Measurements from ENCODE around the gene APOE. TPM values are rescaled to one million over a fixed set of nuclear protein-coding genes. Genes with fewer than 3 reads are reported as not detected.

The APOE gene
- polyA plus RNA-seq, 1 donor = 98.9 TPM

- peak; percentile 97 for DNase-seq
These were observed 49.3 kb downstream of the APOE start, which contains the start of gene CLPTM1 for GRCh38 chr19:44954649-44955504. TSS of gene CLPTM1 (plus strand) at chr19:44955380. CDS start at chr19:44955396, 16 bp downstream.

GRCh38 chr19:44955505-44956439 is 50.2 kb downstream of the APOE start:
- no peak for DNase-seq

- DNase-seq = no peak
These were observed 51.9 kb downstream of the APOE start for GRCh38 chr19:44957526-44957925.

- no peak for DNase-seq
These were observed 52.5 kb downstream of the APOE start for GRCh38 chr19:44958090-44958489.

Other genes starting within 250 kb of the APOE start
- gene CEACAM19, start 234.3 kb upstream of the APOE start, polyA plus RNA-seq (ENCODE audit: insufficient read length) = 11.7 TPM
- gene CEACAM16, start 206.6 kb upstream of the APOE start, polyA plus RNA-seq (ENCODE audit: insufficient read length) = 1.0 TPM
- 20.0 TPM for gene BCL3, start 157.1 kb upstream of the APOE start, polyA plus RNA-seq (ENCODE audit: insufficient read length)
- not detected for gene CBLC, start 127.9 kb upstream of the APOE start, polyA plus RNA-seq (ENCODE audit: insufficient read length)
- gene BCAM, start 96.7 kb upstream of the APOE start, polyA plus RNA-seq (ENCODE audit: insufficient read length) = 262 TPM
- gene NECTIN2, start 59.5 kb upstream of the APOE start, polyA plus RNA-seq (ENCODE audit: insufficient read length) = 55.4 TPM
- gene TOMM40, start 14.5 kb upstream of the APOE start, polyA plus RNA-seq (ENCODE audit: insufficient read length) = 31.1 TPM
- 25.3 TPM for gene APOC1, start 8.8 kb downstream of the APOE start, polyA plus RNA-seq (ENCODE audit: insufficient read length)
- gene APOC4, start 36.4 kb downstream of the APOE start, polyA plus RNA-seq (ENCODE audit: insufficient read length) = not detected
- gene APOC2, start 40.3 kb downstream of the APOE start, polyA plus RNA-seq (ENCODE audit: insufficient read length) = 0.79 TPM
- gene CLPTM1, start 49.6 kb downstream of the APOE start, polyA plus RNA-seq (ENCODE audit: insufficient read length) = 67.1 TPM
- gene RELB, start 95.7 kb downstream of the APOE start, polyA plus RNA-seq (ENCODE audit: insufficient read length) = 5.5 TPM
- 53.1 TPM for gene CLASRP, start 133.2 kb downstream of the APOE start, polyA plus RNA-seq (ENCODE audit: insufficient read length)
- gene ZNF296, start 170.7 kb downstream of the APOE start, polyA plus RNA-seq (ENCODE audit: insufficient read length) = 1.0 TPM
- gene GEMIN7, start 173.5 kb downstream of the APOE start, polyA plus RNA-seq (ENCODE audit: insufficient read length) = 22.6 TPM
- gene PPP1R37, start 187.4 kb downstream of the APOE start, polyA plus RNA-seq (ENCODE audit: insufficient read length) = 24.8 TPM

Measured in hindlimb muscle (tissue), 1 donor.